Fibroblast of the conjunctiva (primary cell): ENCODE measurements around the gene UNK.

Experiments used
- DNase-seq: peaks from one replicate; pipeline ENCODE4 v3.0.0-alpha.2; 2010; ENCODE audit warnings: low read depth

UNK gene

DNA sequence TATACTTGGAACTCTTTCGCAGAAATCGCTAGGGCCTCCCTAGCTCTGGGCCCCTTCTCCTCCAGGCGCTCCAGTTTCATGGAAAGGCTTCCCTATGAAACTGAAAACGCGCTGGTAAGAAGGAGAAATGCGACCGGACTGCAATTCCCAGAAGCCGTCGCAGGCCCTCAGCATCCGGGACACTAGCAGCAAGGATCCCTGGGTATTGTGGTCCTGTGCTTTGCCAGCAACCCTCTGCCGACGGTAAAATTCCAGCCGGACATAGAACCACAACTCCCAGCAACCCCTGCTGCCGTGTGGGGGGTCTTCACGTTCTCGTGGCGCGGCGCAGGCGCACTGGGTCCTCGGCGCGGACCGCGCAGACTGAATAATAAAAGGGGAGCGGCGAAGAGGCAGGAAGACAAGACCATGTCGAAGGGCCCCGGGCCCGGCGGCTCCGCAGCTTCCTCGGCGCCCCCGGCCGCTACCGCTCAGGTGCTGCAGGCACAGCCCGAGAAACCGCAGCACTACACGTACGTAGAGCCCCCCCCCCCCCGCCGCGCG is at the start of gene UNK:
TSS of gene UNK (plus strand) at position 334 of the 543 bp plus-strand sequence. CDS start at position 409, 75 bp downstream.
- DNase-seq, result peak; percentile 99

DNA sequence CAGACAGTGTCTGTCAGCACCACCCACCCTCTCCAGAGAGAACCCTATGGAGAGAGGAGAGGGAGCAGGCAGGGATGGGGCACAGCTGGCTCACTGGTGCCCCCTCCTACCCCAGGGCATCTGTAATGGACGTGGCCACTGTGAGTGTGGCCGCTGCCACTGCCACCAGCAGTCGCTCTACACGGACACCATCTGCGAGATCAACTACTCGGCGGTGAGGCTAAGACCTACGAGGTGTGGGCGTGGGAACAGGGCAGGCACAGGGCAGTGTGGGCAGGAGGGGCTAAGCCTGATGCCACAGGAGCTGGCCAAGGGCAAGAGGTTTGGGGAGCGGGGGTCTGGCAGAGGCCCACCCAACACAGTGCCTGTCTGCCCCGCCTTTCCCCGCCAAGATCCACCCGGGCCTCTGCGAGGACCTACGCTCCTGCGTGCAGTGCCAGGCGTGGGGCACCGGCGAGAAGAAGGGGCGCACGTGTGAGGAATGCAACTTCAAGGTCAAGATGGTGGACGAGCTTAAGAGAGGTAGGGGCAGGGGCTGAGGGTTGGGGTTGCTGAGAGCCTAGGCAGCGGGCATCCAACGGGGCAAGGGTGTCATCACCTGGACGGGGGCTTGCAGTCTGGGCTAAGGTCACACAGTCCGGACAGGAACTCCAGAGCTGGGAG is 48.3 kb upstream of the UNK start:
- no peak for DNase-seq

- DNase-seq, result no peak
Observed at GRCh38 chr17:75737133-75737962, 47.3 kb upstream of the UNK start.

GRCh38 chr17:75738218-75738802 is 46.3 kb upstream of the UNK start:
- DNase-seq, result no peak

DNA sequence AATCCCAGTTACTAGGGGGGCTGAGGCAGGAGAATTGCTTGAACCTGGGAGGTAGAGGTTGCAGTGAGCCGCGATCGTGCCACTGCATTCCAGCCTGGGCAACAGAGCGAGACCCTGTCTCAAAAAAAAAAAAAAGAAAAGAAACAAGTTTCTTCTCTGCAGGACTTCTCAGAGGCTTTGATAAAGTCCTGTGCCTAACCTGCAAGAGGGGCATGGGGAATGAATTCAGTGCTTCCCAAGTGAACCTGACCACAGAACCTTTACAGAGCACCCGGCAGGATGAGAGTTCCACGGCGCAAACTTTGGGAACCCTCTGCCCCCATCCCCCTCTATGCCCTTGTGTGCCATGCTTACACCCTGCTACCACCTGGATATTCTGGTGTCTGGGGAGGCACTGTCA is 45.4 kb upstream of the UNK start:
- DNase-seq, result no peak

DNA sequence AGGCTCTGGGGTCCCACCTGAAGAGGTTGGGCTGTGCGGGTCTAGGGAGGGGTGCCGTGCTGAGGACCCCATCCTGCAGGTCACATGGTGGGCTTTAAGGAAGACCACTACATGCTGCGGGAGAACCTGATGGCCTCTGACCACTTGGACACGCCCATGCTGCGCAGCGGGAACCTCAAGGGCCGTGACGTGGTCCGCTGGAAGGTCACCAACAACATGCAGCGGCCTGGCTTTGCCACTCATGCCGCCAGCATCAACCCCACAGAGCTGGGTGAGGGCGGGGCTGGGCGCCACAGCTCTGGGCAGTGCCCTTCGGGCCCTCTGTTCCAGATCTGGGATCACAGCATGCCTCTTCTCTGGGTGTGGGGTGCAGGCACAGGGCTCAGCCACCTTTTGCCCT is 44.8 kb upstream of the UNK start:
- no peak for DNase-seq

- DNase-seq, result no peak
Observed at GRCh38 chr17:75740215-75740614, 44.4 kb upstream of the UNK start.

DNA sequence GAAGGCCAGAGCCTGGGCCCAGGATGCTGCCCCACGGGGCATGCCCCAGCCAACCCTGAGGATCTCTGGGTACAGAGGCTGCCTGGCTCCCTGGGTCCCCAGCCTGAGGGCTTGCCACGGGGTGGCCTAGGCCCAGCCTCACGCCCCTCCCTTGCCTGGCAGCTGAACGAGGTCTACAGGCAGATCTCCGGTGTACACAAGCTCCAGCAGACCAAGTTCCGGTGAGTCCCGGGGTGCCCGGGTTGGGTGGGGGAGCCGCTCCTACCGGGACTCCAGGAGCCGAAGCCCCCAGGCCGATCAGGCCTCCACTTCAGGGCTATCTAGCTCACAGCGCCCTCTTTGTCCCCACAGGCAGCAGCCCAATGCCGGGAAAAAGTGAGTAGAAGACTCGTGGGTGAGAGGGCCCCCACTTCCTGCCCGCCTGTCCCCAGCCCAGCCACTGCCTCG is 44.0 kb upstream of the UNK start:
- no peak for DNase-seq

DNA sequence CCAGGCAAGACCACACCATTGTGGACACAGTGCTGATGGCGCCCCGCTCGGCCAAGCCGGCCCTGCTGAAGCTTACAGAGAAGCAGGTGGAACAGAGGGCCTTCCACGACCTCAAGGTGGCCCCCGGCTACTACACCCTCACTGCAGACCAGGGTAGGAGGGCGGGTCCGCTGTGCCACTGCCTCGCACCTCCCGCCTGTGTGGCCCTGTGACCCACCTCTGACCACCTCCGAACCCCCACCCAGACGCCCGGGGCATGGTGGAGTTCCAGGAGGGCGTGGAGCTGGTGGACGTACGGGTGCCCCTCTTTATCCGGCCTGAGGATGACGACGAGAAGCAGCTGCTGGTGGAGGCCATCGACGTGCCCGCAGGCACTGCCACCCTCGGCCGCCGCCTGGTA is 42.3 kb upstream of the UNK start:
- no peak for DNase-seq

GRCh38 chr17:75743625-75744206 is 40.9 kb upstream of the UNK start:
- DNase-seq, result no peak

- no peak for DNase-seq
Observed at GRCh38 chr17:75748706-75749105, 35.9 kb upstream of the UNK start.

- peak; percentile 46 for DNase-seq
Observed at GRCh38 chr17:75749545-75750389, 34.8 kb upstream of the UNK start.

- DNase-seq, result no peak
Observed at GRCh38 chr17:75750661-75751423, 33.8 kb upstream of the UNK start.

- DNase-seq, result no peak
Observed at GRCh38 chr17:75751676-75752404, 32.8 kb upstream of the UNK start.

- no peak for DNase-seq
Observed at GRCh38 chr17:75752405-75752709, 32.2 kb upstream of the UNK start.

GRCh38 chr17:75752802-75753513 is 31.6 kb upstream of the UNK start:
- no peak for DNase-seq

DNA sequence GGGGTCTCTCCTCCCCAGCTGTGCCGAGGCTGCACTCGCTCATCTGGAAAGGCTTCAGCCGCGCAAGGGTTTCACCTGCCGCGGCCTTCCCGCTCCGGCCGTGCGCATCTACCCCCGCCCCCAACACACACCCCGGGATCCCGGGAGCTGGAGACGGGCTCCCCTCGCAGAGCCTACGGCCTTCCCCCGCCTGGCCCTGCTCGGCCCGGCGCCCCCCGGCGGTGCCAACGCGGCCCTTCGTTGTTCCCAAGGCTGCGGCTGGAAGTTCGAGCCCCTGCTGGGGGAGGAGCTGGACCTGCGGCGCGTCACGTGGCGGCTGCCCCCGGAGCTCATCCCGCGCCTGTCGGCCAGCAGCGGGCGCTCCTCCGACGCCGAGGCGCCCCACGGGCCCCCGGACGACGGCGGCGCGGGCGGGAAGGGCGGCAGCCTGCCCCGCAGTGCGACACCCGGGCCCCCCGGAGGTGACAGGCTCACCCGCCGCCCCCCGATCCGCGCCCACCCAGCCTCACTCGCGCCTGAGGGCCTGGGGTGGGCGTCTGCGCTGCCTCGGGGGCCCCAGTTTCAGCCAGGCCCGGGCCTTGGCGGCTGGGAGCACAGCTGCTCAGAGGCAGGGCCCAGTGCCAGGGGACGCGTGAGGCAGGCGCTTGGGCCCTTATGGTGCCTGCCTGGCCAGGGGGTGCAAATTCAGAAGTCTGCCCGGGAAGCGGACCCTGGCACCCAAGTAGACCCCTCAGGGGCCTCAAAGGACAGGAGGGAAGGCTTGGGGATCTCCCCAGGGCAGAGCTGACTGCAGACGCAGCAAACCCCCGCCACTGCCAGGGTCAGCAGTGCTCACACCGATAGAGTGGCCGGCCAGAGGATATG is 30.9 kb upstream of the UNK start:
- DNase-seq, result peak; percentile 36

DNA sequence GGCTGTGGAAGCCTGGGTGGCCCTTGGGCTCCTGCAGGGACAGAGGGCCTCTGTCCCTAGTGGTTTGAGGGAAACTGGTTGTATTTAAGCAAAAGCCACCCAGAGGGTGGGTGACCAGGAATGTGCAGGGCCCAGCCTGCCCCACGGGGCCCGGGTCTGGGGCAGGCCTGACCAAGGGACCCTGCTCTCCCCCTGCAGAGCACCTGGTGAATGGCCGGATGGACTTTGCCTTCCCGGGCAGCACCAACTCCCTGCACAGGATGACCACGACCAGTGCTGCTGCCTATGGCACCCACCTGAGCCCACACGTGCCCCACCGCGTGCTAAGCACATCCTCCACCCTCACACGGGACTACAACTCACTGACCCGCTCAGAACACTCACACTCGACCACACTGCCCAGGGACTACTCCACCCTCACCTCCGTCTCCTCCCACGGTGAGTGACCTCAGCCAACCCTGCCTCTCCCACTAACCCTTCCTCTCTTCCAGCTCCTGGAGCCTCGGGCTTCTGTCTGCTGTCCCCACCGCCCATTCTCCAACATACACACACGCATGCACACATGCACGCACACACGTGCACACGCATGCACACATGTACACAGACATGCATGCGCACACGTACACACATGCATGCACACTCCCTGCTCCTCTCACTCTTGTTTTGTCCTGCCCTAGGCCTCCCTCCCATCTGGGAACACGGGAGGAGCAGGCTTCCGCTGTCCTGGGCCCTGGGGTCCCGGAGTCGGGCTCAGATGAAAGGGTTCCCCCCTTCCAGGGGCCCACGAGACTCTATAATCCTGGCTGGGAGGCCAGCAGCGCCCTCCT is 30.0 kb upstream of the UNK start:
- no peak for DNase-seq
